Heart right ventricle (tissue), 16 donors: Measurements from ENCODE around the gene PSMB2. TPM values are rescaled to one million over a fixed set of nuclear protein-coding genes. Genes with fewer than 3 reads are reported as not detected.
A peak's percentile ranks its signal among the peaks of the same experiment; 100 is the strongest.

ENCODE experiments used
- ATAC-seq, 8 donors: fragments of 200-7000 bp; cut with Tn5 transposase; one replicate each; pipeline ENCODE4 v1.9.1; 2020; ENCODE audit warnings: mild to moderate bottlenecking in 8 of 8, moderate library complexity in 8 of 8, moderate number of reproducible peaks in 1 of 8
- DNase-seq, 2 donors: peaks; one replicate each; pipeline ENCODE4 v3.0.0-alpha.2; 2020
- H3K27ac ChIP-seq, 10 donors: fragments of 200-600 bp; sonication (generic) in 2 of 10; one replicate each; pipeline versions ENCODE4 v1.5.0 to v1.8.0; 2020 to 2022; ENCODE audit warnings: mild to moderate bottlenecking in 3 of 10
- H3K27me3 ChIP-seq, 7 donors: fragments of 200-600 bp; one replicate each; pipeline ENCODE4 v1.8.0; 2021 to 2022; ENCODE audit warnings: mild to moderate bottlenecking in 2 of 7
- H3K36me3 ChIP-seq, 9 donors: fragments of 200-600 bp; sonication (generic) in 1 of 9; one replicate each; pipeline versions ENCODE4 v1.5.0 to v1.8.0; 2020 to 2022; ENCODE audit warnings: mild to moderate bottlenecking in 2 of 9
- H3K4me1 ChIP-seq, 9 donors: fragments of 200-600 bp; sonication (generic) in 1 of 9; one replicate each; pipeline versions ENCODE4 v1.5.0 to v1.8.0; 2020 to 2022; ENCODE audit warnings: mild to moderate bottlenecking in 4 of 9
- H3K4me3 ChIP-seq, 10 donors: fragments of 200-600 bp; sonication (generic) in 2 of 10; one replicate each; pipeline versions ENCODE4 v1.5.0 to v1.8.0; 2020 to 2022; ENCODE audit warnings: mild to moderate bottlenecking in 7 of 10, moderate library complexity in 2 of 10
- H3K9me3 ChIP-seq, 11 donors: fragments of 200-600 bp in 10 of 11; sonication (generic) in 2 of 11; one replicate each; pipeline versions ENCODE4 v1.5.0 to v1.8.0; 2013 to 2022; ENCODE audit warnings: mild to moderate bottlenecking in 2 of 11, control low read depth in 1 of 11, moderate library complexity in 1 of 11
- WGBS, 2 donors: extraction: QIAGEN DNeasy Blood & Tissue Kit; methylation state at CpG; one replicate each; pipeline ENCODE4 v1.1.7; 2013; ENCODE audit warnings: inconsistent platforms in 1 of 2; 5-methylcytosine and 5-hydroxymethylcytosine counted together
- intact Hi-C, 10 donors: fragments of 100-400 bp; cut with DNase I; formaldehyde crosslinking; loops; one replicate each; pipeline versions ENCODE4 v1.11.1 to v1.14.2; 2022
- polyA plus RNA-seq, 2 donors: library from polyadenylated mRNA; stranded (reverse); fragments of 200-250 nt; gene quantifications; one replicate each; pipeline ENCODE4 v1.2.3, GENCODE V29; 2013
- total RNA-seq, 10 donors: library from RNA; stranded (reverse); fragmentation: NEBNext Ultra II Directional in 3 of 10; extraction: Animal tissue kit (Norgen Biotek cat#: 25700) in 3 of 10; gene quantifications; one replicate each; pipeline versions ENCODE4 v1.2.1 to v1.2.4, GENCODE V29; 2021 to 2023
- TF ChIP-seq, protein P1 (sequence below), 9 donors: fragments of 200-600 bp; sonication (generic) in 2 of 9; IDR thresholded peaks; one replicate each; pipeline versions ENCODE4 v1.5.0 to v1.8.0; 2021 to 2022; ENCODE audit warnings: antibody characterized with exemption in 9 of 9, mild to moderate bottlenecking in 5 of 9, moderate library complexity in 1 of 9
- donor health status: Arrhythmogenic right ventricular cardiomyopathy.
- donor health status: ischemic (EF 13 %, LVEDD 7.1; RV severe dilation, severe dysfunction).
- donor health status: healthy with polysubstance abuse.
- donor health status: DM: no; HTN: yes; CAD: no.
- donor health status: DM: no; HTN: no; CAD: no.
- donor health status: ischemic (EF 25% LVEDD 6.9; RV normal size, moderate dysfunction).
- donor health status: ischemic (EF 25% LVEDD 5.7; RV mildly dilated, moderate dysfunction).
- donor health status: healthy.
- donor health status: DM: yes; HTN: yes; CAD: no.
- donor health status: Ischemic cardiomyopathy.
- donor health status: ischemic (EF 35%, LVEDD 5.7; RV mildly dilated, moderate dysfunction).
- donor health status: nonischemic (EF 11% LVEDD 7.7; RV severe dilation, severe dysfunction).
- donor health status: DM: yes; HTN: yes; CAD: no.
- donor health status: PGD.
- donor health status: ischemic (EF 29% LVEDD 5.4; RV normal size, mild dysfunction).
- donor health status: nonischemic (EF 23%, LVEDD 6.1; RV moderate dilation, normal function).

The PSMB2 gene
- total and polyA plus RNA-seq, 12 donors = 34.1 to 55.0 (median 39.1) TPM

GRCh38 chr1:35569936-35570335, 71.4 kb downstream of the PSMB2 start:
- H3K9me3 ChIP-seq = no peaks in the 10 kb centered on the region
- peaks cover 0 to 20% (median 0%) of the 10 kb centered on the region in 9 donors for H3K36me3 ChIP-seq
- no peak for DNase-seq
- H3K27me3 ChIP-seq = peaks cover 19 to 59% (median 45%) of the 10 kb centered on the region in 7 donors
- no peak overlapping the region for H3K4me3 ChIP-seq
- H3K4me1 ChIP-seq = peaks cover 0 to 21% (median 8%) of the 10 kb centered on the region in 9 donors
- 67 to 77% methylated on average over 1 of the region's 1 CpG for WGBS, 2 donors
- no peak for ATAC-seq
- intact Hi-C loops = loop anchor here (2.0 to 10.0 kb wide), 8 partner anchors 119 to 773 kb away; no protein-coding TSS in a partner anchor
- H3K27ac ChIP-seq = no peak overlapping the region
- TF ChIP-seq, protein P1, sequence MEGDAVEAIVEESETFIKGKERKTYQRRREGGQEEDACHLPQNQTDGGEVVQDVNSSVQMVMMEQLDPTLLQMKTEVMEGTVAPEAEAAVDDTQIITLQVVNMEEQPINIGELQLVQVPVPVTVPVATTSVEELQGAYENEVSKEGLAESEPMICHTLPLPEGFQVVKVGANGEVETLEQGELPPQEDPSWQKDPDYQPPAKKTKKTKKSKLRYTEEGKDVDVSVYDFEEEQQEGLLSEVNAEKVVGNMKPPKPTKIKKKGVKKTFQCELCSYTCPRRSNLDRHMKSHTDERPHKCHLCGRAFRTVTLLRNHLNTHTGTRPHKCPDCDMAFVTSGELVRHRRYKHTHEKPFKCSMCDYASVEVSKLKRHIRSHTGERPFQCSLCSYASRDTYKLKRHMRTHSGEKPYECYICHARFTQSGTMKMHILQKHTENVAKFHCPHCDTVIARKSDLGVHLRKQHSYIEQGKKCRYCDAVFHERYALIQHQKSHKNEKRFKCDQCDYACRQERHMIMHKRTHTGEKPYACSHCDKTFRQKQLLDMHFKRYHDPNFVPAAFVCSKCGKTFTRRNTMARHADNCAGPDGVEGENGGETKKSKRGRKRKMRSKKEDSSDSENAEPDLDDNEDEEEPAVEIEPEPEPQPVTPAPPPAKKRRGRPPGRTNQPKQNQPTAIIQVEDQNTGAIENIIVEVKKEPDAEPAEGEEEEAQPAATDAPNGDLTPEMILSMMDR (IDR thresholded peaks at IDR 0.05) = no peak

GRCh38 chr1:35568975-35569395, 72.3 kb downstream of the PSMB2 start:
- intact Hi-C loops = loop anchor here in 9 of 10 donors (2.0 to 10.0 kb wide), 8 partner anchors 118 to 772 kb away; no protein-coding TSS in a partner anchor
- Histone ChIP-seq H3K4me3 (no peak overlapping the region), H3K36me3 (peaks cover 0 to 30% (median 0%) of the 10 kb centered on the region in 9 donors), H3K27ac (no peak overlapping the region), H3K9me3 (no peaks in the 10 kb centered on the region), H3K27me3 (peaks cover 12 to 49% (median 37%) of the 10 kb centered on the region in 7 donors), H3K4me1 (peaks cover 0 to 19% (median 8%) of the 10 kb centered on the region in 9 donors)
- 22 to 25% methylated on average over 4 of the region's 4 CpGs for WGBS, 2 donors
- TF ChIP-seq, protein P1 (IDR thresholded peaks at IDR 0.05) = peak; percentile 53 to 89 (median 85)
- DNase-seq (peak in 1 of 2 donors; percentile 51), ATAC-seq (peak; percentile 12 to 69 (median 60))

- DNase-seq = no peak
Measured at GRCh38 chr1:35567947-35568558, 73.3 kb downstream of the PSMB2 start.

DNA sequence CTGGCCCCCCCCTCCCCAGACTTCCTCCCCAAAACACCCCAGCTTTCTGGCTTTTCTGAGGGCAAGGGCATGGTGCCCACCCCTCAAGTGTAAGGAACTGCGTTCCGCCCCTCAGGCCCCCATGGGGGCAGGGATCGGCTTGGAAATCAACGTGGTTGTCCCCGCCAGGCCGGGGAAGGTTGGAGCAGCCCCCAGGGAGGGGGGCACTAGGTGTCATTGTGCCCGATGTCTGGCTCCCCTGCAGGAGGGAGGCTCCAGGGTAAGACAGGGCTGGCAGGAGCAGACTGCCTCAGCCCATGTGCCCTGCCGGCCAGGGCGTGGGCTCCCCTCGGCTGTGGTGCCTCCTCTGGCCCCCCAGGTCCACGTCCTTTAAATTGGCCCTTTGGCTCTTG, 75.6 kb downstream of the PSMB2 start:
- no peak overlapping the region for H3K4me3 ChIP-seq
- no peak for ATAC-seq
- H3K36me3 ChIP-seq = peaks cover 0 to 57% (median 0%) of the 10 kb centered on the region in 9 donors
- 90% methylated on average over 11 of the region's 11 CpGs for WGBS, 2 donors
- intact Hi-C loops = loop anchor here in 9 of 10 donors (2.0 to 10.0 kb wide), 8 partner anchors 113 to 768 kb away; no protein-coding TSS in a partner anchor
- TF ChIP-seq, protein P1 (IDR thresholded peaks at IDR 0.05) = no peak
- peaks cover 0 to 23% (median 2%) of the 10 kb centered on the region in 9 donors for H3K4me1 ChIP-seq
- DNase-seq = no peak
- peaks cover 0 to 17% (median 4%) of the 10 kb centered on the region in 7 donors for H3K27me3 ChIP-seq
- H3K9me3 ChIP-seq = no peaks in the 10 kb centered on the region
- H3K27ac ChIP-seq = no peak overlapping the region

More at GRCh38 chr1:35567947-35568558, 73.3 kb downstream of the PSMB2 start:
- Histone ChIP-seq H3K36me3 (peaks cover 0 to 39% (median 0%) of the 10 kb centered on the region in 9 donors), H3K4me1 (peaks cover 0 to 11% (median 5%) of the 10 kb centered on the region in 9 donors), H3K4me3 (no peak overlapping the region), H3K27me3 (peaks cover 3 to 40% (median 28%) of the 10 kb centered on the region in 7 donors), H3K9me3 (no peaks in the 10 kb centered on the region), H3K27ac (no peak overlapping the region)
- no peak for ATAC-seq
- intact Hi-C loops = loop anchor here in 9 of 10 donors (2.0 to 10.0 kb wide), 9 partner anchors 117 to 771 kb away; no protein-coding TSS in a partner anchor
- WGBS, 2 donors = 63 to 66% methylated on average over 9 of the region's 9 CpGs
- TF ChIP-seq, protein P1 (IDR thresholded peaks at IDR 0.05) = no peak
